NCI-H226 (cell line): ENCODE data around the gene ANK2.

Experiments
- DNase-seq: peaks from one replicate; pipeline ENCODE4 v3.0.0-alpha.2; 2015

ANK2 gene

GRCh38 chr4:113049421-113050370 is at the start of gene ANK2:
TSS of gene ANK2 (plus strand) at chr4:113049653. CDS start at chr4:113049729, 76 bp downstream.
- no peak for DNase-seq

DNA sequence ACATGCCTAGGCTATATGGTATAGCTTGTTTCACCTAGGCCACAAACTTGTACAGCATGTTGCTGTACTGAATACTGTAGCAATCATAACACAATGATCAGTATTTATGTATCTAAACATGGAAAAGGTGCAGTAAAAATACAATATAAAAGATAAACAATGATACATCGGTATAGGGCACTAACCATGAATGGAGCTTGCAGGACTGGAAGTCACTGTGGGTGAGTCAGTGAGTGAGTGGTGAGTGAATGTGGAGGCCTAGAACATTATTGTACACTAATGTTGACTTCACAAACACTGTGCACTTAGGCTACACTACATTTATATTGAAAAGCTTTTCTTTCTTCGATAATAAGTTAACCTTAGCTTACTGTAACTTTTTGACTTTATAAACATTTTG is 45.6 kb upstream of the ANK2 start:
- DNase-seq = no peak

DNA sequence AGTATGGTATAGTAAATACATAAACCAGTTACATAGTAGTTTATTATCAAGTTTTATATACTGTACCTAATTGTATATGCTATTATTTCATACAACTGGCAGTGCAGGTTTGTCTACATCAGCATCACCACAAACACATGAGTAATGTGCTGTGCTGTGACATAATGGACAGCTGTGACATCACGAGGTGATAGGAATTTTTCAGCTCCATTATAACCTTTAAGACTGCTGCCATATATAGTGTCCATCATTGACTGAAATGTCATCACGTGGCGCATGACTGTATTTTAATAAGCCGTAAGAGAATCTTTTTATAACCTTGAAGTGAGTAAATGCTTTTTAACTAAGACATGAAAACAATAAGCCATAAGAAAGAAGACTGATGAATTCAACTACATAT is 44.8 kb upstream of the ANK2 start:
- no peak for DNase-seq

DNA sequence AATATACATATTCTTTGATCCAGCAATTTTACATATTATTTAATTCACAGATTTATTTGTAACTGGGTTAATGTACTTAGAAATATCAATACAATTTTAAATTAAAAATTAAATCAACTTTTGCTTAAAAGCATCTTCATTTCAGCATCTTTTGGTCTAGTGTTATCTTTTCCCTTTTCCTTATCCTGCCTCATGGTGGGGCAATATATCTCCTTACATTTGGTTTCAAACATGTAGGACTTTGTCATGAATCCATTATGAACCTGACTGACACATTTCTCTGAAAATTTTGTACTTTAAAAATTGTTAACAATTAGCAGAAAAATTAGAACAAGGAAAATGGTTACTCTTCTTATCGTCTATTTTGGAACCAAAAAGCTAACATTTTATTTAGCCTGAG is 42.8 kb upstream of the ANK2 start:
- DNase-seq = no peak

DNA sequence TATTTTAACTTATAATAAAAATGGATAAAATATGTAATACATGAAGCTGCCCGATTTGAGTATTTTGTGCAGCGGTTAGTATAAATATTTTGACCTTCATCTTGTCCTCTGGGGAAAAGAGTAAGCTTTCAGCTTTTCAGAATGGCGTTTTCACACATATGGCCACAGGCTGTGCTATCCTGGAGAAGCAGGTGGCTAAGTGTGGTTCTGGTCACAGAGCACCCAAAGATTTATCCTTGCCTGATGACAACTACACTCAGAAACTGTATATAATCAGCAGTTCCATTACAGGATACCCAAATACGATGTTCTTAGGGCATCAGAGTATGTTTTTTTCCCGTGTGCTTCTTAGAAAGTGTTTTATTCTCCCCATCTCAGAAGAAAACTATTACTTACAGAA is 42.3 kb upstream of the ANK2 start:
- no peak for DNase-seq

- DNase-seq = no peak
Measured at GRCh38 chr4:113008135-113008534, 41.3 kb upstream of the ANK2 start.

- DNase-seq = no peak
Measured at GRCh38 chr4:113008716-113009115, 40.7 kb upstream of the ANK2 start.

GRCh38 chr4:113009461-113009860 is 40.0 kb upstream of the ANK2 start:
- DNase-seq = no peak

- DNase-seq = no peak
Measured at GRCh38 chr4:113012122-113012725, 37.2 kb upstream of the ANK2 start.

- no peak for DNase-seq
Measured at GRCh38 chr4:113012786-113013185, 36.7 kb upstream of the ANK2 start.

DNA sequence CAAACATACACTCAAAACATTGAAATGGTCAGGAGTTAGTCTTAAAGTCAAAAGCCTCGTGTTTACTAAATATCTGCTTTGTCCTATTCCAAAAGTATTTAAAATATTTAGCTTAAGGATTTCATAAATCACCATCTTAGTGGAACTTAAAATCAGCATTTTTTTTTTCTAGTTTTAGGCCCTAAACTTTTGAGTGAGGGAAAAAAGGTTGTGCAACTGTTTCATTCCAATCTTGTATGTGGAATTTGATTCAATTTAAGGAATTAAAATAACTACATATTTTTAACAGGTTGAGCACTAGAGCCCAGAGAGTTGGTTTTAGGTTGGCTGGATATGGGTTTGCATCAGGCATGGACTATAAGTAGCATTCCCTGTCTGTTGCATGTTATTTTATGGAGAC is 35.7 kb upstream of the ANK2 start:
- DNase-seq = no peak

DNA sequence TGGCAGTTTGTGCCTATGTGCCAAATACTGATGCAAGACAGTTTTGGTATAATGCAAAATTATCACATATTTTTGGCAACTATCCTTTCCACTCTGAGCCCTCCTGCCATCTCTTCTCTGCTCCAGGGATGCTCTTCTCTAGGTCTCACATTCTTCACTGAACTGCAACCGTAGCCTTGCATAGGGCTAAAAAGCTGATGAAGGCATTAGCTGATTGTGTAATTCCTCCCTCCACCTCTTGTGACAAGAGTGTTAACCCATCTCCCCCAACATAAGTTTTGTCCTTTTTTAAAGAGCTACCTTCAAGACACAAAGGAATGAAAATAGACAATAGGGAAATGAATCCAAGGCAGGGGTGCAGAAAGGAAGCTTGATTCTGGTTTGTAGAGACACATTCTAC is 33.1 kb upstream of the ANK2 start:
- no peak for DNase-seq

DNA sequence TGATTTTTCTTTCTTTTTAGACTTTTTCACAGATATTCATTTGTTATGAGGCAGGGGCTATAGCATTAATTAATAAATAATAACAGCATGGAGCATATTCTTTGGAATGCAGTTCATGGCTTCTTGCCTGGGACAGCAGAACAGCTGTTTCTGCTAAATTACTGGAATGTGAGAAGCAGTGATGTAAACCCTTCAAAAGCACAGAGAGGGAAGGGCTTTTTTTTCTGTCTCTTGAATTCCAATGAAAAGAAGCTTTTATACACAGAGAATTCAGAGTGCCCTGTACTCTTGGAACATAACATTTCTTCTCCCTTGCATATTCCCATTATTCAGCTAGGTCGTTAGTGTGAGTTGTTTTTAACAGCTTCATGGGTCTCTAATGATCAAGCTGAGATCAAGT is 28.5 kb upstream of the ANK2 start:
- no peak for DNase-seq

GRCh38 chr4:113024388-113024787 is 25.1 kb upstream of the ANK2 start:
- no peak for DNase-seq

DNA sequence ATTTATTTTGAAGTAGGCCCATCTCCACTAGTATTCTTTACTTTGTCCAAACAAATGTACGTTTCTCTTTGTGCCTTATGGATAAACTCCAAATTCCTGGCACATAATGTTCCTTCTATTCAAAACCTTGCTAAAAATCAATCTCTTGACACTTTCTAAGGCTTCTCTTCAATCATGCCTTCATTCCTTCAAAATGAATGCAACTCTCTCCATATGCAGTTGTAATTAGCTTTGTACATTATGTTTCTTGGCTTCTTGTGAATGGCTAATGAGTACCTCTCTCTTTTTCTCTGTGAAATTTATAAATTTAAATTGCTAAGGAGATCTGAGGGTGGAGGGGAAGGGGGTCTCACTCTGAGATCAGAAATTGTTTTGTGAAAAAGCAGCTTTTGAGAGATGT is 24.0 kb upstream of the ANK2 start:
- no peak for DNase-seq

DNA sequence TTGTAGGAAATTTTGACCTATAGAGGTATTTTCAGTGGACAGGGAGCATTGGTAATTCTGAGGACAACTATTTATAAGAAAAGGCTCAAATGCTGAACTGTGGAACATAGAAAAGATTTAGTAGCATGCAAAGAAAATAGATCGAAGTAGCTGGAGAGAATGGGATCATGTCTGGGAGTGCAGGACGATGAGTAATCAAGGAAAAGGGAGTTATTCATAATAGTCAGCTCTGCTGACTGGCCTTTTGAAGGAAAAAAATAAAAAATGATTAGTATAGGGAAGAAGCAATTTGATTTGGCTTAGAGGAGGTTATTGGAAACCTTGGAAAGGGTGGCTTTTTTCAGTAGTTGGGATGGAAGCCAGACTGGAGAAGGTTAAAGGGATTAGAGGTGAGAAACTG is 22.9 kb upstream of the ANK2 start:
- DNase-seq = peak; percentile 40

- no peak for DNase-seq
Measured at GRCh38 chr4:113028074-113028473, 21.4 kb upstream of the ANK2 start.

DNA sequence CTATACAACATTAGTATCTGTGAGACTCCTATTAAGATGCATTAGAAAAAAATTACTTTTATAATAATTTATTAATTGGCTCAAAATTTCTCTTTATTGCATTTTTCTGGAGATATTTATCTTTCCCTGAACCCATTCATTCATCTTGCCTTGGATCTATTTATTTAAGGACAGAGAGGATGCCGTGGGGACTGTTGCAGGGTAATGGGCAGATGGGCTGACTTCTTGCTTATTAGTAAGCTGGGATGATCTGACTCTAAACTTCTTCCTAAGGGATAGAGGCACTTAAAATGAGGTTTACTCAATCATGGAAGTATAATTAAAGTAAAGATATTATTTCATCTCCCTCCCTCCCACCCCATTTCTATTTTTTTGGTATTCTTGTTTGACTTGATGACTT is 18.2 kb upstream of the ANK2 start:
- no peak for DNase-seq

DNA sequence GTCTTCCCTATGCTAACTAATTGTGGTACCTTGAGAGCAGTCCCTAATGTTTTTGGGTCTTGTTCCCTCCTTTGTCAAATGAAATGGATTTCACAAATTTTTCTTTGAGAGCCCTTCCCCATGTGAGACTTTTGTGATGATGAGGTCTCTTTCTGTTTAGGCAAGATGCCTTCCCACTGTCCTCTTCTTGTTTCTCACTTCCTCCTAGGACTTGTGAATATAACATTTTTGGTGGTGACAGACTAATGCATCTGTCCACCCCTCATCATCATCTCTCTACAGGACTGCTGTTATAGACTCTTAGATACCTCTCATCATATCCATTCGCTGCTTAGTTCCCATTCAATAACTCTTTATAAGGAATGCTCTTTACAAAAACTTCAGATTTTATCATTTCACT is 8.7 kb upstream of the ANK2 start:
- no peak for DNase-seq

GRCh38 chr4:113042502-113042901 is 7.0 kb upstream of the ANK2 start:
- DNase-seq = no peak

- DNase-seq = no peak
Measured at GRCh38 chr4:113043591-113043990, 5.9 kb upstream of the ANK2 start.

GRCh38 chr4:113050371-113050755 is 910 bp downstream of the ANK2 start:
- no peak for DNase-seq

- no peak for DNase-seq
Measured at GRCh38 chr4:113050837-113051236, 1.4 kb downstream of the ANK2 start.

DNA sequence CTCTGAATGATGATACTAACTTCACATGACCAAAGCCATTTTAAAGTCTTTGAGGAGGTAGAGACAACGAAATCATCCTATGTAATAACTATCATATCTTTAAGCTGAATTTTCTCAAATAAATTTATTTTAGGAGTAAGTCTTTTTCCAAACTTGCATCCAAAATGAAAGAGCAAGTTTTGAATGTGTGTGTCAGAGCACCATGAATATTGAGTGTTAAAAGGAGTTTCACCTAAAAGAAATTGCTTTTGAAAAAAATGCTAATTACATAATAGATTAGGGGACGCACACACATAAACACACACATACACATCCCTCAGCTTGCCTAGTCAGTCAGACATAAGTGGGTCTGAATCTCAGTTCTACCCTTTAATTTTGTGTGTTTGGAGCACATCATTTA is 1.9 kb downstream of the ANK2 start:
- DNase-seq = no peak
